Activated CD4-positive, alpha-beta T cell treated with anti-CD3 and anti-CD28 coated beads, Interleukin-2, amount 50 U/mL, for 16 hours (primary cell): Measurements from ENCODE around the gene ARAP3.
"Not testable (repeated sequence)": the region's sequence is repeated elsewhere in the genome, so short reads cannot be mapped to it uniquely, and the experiment has no call there.

Experiments used
- DNase-seq: peaks from one replicate; pipeline ENCODE4 v3.0.0-alpha.2; 2020

ARAP3 gene, protein sequence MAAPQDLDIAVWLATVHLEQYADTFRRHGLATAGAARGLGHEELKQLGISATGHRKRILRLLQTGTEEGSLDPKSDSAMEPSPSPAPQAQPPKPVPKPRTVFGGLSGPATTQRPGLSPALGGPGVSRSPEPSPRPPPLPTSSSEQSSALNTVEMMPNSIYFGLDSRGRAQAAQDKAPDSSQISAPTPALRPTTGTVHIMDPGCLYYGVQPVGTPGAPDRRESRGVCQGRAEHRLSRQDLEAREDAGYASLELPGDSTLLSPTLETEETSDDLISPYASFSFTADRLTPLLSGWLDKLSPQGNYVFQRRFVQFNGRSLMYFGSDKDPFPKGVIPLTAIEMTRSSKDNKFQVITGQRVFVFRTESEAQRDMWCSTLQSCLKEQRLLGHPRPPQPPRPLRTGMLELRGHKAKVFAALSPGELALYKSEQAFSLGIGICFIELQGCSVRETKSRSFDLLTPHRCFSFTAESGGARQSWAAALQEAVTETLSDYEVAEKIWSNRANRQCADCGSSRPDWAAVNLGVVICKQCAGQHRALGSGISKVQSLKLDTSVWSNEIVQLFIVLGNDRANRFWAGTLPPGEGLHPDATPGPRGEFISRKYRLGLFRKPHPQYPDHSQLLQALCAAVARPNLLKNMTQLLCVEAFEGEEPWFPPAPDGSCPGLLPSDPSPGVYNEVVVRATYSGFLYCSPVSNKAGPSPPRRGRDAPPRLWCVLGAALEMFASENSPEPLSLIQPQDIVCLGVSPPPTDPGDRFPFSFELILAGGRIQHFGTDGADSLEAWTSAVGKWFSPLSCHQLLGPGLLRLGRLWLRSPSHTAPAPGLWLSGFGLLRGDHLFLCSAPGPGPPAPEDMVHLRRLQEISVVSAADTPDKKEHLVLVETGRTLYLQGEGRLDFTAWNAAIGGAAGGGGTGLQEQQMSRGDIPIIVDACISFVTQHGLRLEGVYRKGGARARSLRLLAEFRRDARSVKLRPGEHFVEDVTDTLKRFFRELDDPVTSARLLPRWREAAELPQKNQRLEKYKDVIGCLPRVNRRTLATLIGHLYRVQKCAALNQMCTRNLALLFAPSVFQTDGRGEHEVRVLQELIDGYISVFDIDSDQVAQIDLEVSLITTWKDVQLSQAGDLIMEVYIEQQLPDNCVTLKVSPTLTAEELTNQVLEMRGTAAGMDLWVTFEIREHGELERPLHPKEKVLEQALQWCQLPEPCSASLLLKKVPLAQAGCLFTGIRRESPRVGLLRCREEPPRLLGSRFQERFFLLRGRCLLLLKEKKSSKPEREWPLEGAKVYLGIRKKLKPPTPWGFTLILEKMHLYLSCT (N-terminal part only)

DNA sequence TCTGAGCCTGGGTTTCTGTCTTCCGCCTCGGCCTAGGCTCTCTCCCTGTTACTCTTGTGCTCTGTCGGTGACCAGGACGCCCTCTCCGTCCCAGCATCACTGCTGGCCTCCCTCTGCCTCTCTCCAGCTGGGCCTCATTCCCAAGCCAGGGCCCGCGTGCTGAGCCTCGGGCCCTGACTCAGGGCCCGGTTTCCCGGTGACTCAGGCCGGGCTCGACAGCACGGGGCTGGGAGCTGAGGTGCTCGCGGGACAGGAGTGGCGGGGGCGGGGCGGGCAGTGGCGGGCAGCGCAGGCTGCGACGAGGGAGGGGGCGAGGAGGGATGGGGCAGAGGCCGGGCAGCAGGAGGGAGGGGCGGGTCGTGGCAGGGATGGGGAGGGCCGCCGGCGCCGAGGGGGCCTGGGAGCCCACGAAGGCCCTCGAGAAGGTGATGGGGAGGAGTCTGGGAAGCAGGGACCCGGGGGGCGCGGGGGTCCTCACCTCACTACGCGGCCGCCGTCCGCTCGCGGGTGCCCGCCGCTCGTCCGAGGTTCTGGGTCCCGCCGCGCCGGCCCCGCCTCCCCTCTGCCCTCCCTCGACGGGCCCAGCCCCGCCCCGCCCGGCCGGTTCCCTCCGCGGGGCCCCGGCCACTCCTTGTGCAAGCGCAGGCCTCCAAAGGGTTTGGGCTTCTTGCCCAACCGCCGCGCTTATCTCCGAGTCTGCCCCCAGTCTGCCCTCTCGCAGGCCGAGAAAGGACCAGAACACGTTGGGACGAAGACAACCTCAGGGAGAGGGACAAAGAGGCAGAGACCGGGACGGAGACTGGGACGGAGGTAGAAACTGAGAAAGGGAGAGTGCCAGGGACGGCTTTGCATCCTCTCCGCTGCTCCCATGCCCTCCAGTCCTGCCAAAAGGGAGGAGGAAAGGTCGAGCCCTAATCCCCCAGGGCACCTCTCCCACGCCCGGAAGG lies at the start of gene ARAP3:
ARAP3 (minus strand) TSS at position 536 of the 947 bp plus-strand sequence. CDS start 1,744 bp downstream, outside the sequence.
- peak; percentile 46 for DNase-seq

DNA sequence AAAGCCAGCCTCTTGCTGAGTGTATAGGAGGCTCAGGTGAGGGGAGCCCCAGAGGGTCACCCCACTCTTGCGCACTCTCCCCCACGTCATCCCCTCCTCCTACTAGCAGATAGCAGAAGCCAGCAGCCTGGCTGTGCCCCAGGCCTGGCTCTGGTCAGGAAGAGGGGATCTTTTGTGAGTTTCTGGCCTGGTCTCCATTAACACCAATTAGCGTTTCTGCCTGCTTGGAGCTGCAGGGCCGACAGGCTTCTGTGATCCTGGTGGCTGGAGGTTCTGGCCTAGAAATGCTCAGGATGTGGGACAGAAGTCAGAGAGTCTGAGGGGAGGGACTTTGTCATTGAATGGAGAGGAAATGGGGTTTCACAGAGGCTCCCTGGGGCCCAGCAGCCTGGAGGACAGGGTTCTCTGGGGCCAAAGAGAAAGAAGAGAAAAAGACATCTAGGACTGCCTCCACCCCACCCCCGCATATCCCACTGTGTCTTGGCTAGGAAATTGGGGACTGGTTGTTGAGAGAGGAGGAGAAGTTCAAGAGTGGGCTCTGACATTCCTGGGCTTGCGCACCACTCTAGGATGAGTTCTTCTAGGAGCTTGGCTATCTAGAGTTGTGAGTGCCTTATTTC lies 47.5 kb upstream of the ARAP3 start:
- DNase-seq = no peak

DNA sequence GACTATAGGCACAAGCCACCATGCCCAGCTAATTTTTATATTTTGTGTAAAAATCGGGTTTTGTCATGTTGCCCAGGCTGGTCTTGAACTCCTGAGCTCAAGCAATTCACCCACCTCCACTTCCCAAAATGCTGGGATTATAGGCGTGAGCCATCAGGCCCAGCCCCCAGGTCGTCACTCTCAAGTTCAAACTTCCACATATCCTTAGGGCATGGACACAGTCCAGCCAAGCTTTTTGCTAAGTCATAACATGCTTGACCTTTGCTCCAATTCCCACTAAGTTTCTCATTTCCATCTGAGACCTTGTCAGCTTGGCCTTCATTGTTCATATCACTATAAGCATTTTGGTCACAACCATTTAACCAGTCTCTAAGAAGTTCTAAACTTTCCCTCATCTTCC lies 43.9 kb upstream of the ARAP3 start:
- no peak for DNase-seq

DNA sequence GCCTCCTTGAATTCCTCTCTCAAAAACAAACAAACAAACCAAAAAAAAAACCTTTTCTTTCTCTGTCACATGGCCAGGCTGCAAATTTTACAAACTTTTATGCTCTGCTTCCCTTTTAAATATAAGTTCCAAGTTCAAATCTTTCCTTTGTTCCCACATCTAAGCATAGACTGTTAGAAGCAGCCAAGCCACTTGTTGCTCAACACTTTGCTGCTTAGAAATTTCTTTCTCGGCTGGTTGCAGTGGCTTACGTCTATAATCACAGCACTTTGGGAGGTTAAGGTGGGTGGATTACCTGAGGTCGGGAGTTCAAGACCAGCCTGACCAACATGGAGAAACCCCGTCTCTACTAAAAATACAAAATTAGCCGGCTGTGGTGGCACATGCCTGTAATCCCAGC lies 43.1 kb upstream of the ARAP3 start:
- not testable (repeated sequence) for DNase-seq

DNA sequence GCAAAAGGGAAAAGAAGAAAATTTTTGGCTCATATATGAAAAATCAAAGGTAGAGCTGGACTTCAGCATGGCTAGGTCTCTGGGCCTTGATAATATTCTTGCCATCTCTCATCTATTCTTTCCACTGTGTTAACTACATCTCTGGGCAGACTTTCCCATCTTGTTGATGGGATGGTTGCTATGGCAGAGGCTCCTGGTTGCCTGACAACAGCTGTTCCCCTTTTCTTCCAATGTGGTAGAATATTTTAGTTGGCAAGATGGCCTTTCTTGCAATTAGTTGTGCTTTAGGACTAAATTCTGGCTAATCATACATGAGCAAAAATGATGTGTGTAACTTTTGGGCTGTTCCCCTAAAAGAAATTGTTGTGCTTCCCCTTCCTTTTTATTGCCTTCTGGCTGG lies 40.2 kb upstream of the ARAP3 start:
- no peak for DNase-seq

DNA sequence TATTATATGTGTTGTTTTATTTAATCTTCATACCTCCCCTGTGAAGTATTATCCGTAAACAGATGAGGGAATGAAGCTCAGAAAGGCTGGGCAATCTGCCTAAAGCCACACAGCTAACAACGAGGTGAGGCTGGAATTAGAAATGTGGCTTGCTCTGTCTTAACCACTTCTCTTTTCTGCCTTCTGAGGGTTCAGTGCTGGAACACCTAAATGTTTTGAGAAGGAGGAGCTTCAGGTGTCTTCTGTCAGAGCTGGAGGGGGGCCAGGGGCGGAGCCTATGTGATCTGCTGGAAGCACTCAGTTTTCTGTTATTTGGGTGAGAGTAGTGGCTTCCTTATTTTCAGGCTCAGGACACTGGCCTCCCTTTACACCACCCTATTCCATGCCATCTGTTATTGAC lies 35.0 kb upstream of the ARAP3 start:
- no peak for DNase-seq

DNA sequence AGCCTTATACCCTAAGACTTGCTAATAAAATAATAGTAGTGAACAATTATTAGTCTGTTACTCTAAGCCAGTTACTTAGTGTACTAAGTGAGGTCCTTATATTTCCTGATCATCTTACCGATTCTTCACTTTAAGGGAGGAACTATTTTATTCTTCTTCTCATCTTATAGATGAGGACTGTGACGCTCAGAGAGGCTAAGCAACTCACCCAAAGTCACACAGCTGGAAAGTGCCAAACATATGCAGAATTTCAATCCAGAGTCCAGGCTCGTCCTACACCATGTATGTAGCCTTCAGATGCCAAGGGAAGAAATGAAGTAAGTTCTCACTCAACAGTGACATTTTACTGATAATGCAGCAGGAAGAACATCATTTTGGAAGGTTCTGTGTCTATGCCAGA lies 34.4 kb upstream of the ARAP3 start:
- no peak for DNase-seq

DNA sequence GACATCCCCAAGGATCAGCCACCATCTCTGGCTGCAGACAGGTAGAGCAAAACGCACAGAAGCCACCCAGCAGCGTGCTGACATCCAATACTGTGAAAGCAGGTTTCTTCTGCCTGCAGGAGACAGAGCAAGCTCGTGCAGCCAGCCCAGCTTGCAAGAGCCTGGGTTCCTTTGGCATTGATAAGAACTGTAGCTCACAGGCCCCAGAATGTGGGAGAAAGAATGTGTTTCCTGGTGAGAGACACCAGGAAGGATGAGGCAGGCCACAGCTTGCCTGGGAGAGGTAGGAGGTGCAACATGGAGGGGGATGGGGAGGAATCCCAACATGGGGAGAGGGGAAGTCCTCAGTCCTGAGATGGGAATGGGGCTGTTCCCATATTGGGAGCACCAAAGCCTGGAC lies 34.0 kb upstream of the ARAP3 start:
- no peak for DNase-seq

DNA sequence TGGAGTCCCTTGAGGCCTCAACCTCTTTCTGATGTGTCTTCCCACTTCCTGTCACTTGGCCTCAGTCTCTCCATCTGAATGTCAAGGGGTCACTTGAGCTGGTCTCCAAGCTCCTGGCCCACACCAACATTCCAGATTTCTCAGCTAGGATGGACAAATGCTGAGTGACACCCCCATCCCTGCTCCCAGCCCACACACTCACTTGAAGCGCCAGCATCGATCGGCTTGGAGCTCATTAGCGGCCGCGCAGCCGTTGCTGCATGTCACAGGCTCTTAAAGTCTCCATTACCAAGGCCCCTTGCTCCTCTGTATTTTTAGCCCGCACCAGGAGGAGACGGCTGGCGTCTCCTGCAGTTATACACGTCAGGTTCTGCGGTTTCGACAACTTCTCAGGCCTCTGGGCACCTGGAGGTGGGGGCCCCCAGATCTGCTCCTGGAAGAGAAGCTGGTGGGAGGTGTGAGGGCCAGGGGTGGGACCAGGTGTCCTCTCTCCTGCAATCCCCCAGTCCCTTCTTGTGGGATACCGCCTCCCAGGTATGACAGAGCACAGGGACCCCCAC lies 33.4 kb upstream of the ARAP3 start:
- DNase-seq = no peak

DNA sequence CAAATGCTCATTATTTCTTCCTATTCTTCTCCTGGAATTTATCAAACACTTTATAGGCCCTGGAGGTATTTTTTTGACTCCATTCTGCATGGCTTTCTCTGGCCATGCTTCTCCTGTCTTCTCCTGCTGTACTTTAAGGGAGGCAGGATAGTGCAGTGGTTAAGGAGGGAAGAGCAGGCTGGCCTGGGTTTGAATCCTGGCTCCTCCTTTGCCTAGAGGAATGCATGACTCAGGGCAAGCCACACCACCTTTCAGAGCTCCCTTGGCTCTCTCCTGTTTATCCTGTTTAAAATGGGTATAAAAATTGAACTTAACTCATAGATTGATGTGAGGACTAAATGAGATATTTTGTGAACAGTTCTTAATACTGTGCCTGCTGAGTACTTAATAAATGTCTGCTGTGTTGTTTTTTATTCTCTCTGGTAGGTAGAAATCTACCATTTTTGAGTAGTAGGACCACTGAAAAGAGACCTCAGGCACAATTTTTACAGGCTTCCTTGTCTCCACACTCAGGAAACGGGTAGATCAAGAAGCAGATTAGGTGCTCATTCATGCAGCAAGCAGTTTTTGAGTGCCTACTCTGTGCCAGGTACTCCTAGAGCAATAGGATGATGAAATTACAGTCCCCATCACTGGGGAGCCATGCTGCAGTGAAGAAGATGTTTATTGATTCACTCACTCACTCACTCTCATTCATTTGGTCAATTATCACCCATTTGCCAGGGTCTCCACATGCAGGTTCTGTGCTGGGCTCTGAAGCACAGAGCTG lies 32.7 kb upstream of the ARAP3 start:
- no peak for DNase-seq

DNA sequence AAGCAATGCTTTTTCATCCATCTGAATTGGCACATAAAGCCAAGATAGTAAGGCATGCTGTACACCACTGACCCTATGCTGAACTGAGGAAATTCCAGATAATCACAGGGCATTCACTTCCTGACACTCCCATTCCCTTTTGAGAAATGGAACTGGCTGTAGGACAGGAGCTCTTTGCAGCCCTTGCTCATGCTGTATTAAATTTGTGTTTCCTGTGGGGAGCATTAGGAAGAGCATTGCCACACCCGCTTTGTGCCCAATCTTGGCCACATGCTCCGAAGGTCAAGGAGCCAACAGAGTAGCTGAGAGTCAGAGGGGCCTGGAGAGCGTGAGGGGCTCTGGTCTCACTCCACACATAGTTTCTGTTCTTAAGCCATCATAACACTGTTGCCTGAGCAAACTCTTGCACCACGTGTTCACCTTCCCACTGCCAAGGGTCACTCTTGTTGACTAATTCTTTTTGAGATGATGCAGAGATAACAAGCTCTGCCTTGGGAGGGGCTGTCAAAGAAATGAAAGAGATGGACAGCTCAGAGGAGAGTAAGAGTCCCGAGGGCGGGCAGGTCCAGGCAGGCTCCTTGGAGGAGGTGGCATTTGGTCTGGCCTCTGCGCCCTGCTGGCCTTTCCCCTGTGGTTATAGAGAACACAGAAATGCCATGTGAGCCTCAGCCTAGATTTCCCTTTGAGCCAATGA lies 31.7 kb upstream of the ARAP3 start:
- DNase-seq = no peak

DNA sequence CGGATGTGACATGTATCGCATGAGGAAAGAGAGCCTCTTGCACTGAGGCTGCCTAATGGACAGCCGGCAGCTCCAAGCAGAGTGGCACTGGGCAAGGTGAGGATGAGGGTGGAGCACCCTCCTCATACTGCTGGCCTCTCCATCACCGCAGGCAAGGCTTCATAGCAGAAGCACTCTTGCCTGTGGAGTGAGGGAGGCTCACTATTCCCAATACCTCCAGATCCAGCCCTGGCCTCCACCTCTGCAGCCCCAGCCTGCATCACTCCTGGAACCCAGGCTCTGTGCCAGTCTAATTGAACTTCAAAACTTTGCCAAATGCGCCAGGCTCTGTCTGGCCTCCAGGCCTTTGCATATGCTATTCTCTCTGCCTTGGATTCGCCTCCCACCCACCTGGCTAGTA lies 29.7 kb upstream of the ARAP3 start:
- no peak for DNase-seq

DNA sequence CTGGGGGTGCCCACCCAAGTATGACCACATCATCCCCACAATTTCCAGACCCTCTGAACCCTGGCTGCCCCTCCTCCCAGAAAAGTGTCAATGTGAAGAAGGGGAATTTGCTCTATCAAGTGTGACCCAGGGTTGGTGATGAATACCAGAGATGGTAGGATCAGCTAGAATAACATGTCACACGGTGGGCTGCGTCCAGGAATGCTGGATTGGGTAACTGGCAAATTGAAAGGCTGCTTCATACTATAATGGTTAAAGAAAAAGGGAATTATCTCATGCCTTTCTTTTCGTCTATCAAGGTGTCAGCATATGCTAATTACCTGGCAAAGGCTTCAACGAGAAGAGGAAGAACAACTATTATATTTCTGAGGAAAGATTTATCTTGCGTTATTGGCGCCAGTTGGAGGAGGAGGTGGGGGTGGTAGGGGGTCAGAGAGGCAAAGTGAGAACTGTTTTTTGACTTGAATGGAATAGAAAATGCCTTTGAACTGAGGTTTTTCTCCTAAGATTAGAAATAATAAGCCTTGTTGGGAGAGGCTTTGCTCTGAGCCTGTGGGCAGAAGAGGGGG lies 27.8 kb upstream of the ARAP3 start:
- no peak for DNase-seq

DNA sequence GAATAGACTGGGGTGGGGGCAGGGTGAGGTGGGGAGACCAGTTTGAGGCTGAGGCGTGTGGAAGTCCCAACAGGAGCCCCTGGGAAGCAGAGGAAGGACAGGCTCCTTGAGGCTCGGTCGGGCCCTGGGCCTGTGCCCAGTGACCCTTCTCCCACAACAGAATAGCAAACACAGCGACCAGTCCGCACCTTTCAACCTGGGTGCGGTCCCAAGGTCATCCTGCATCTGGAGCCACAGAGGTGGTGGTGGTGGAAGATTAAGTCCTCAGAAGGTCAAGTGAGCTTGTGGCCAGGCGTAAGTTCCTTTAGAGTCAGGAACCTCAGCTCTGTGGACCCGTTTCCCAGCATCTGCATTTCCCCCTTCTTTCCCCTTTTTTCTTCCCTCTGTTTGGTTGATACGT lies 26.0 kb upstream of the ARAP3 start:
- DNase-seq = no peak

DNA sequence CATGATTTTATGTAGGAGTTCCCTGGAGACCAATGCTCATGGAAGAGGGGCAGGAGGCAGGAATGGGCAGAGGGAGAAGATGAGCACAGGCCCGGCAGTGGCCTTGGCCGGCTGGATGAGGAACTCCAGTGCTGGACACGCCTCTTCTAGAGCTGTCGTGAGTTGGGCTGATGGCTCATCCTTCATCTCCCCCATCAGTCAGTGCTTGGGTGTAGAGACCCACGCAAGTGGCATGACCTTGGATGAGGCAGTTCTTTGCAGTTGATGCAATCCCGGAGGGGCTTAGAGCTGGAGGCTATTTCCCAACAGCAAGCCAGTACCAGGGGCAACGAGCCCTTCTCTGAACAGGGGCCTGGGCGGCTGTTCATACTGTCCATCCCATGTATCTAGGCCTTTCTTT lies 25.5 kb upstream of the ARAP3 start:
- no peak for DNase-seq

DNA sequence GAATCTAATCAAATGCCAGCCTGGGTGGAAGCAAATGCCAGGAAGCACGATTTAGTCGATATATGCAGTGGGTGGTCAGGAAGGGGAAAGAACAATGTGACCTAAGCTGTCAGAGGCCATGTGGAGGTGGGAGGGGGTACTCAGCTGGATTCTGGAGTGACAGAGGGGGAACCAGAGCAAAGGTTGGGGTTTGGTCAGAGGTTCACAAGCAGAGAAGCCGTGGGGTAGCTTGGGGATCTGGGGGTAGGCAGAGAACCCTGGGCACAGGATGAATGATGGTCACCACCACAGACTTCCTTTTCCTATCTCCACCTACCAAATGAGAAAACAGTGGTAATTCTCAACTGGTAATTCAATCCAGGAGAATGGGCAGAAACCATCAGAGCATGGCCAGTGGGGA lies 24.1 kb upstream of the ARAP3 start:
- no peak for DNase-seq

DNA sequence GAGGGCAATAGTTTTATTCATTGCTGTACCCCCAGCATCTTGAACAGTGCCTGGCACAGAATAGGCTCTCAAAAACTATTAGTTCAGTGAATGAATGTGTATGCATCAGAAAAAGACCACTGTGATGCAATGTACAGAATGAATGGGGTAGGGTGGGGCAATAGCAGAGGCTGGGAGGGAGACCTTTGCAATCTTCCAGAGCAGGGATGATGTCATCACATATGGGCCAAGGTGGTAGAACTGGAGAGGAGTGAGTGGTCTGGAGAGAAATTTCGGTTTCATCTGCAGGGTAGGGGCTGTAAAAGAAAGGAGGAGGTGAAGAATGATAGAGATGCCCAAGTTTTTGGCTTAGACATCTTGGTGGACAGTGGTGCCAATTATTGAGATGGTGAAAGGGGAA lies 23.4 kb upstream of the ARAP3 start:
- DNase-seq = no peak

DNA sequence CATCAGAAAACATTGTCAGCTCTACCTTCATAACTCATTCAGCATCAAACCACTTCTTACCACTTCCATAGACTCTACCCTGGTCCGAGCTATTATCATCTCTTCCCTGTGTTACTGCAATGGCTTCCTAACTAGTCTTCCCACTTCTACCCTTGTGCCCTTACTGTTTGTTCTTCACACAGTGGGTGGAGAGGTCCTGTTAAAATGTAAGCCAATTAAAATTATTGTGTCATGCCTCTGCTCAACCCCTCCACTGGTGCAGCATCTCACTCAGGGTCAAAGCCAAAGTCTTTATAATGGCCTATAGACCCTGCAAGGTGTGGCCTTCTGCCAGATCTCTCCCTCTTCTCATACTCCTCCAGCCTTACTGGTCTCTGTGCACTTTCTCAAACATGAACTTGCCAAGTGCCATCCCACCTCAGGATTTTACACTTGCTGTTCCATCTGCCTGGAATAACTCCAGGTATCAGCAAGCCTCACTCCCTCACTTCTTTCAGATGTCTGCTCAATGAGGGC lies 22.8 kb upstream of the ARAP3 start:
- DNase-seq = no peak

DNA sequence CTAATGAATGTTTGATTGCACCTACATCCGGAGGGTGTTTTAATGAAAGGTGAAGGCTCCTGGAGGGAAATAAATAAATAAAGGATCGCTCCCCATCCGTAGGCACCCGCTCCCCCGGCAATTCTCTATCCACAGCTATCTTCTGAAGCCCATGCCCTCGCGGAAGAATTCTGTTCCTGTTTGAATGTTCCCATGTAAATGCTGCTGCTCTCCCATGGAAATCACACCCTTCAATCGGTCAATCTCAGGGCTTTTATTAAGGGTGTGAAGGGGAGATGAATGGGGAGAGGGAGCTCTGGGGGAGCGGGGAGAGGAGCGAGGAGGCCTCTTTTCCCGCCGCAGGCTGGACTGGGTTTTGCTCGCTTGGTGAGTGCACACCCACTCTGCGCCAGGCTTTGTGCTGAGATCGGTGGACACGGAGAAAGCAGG lies 21.1 kb upstream of the ARAP3 start:
- no peak for DNase-seq
